ENCODE measurements around the gene RGS12. TPM values are rescaled to one million over a fixed set of nuclear protein-coding genes. Genes with fewer than 3 reads are reported as not detected.

The RGS12 gene
- total RNA-seq, 1 donor from 2014 or later, result 13.4 TPM

DNA sequence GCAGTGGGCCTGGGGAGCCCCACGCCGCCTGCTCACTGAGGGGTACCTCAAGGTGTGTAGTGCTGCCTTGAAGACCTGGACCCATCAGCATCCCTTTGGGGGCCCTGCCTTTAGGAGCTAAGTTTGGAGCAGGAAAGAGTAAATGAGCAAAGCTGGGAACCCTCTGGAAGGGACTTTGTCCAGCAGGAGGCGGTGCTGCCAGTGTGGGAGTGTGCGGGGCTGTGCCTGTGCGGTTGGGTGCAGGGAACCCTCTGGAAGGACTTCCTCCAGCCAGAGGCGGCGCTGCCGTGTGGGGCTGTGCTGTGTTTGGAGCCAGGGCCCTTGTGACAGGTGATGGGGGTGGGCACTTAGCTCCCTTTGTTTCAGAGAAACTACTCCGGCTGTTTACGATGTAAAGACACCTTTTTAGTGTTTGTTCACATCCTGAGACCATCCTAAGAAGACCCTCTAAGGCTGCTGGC is 25.8 kb downstream of the RGS12 start:
- Histone ChIP-seq H3K27ac (replicated peaks) (no peak overlapping the region), H3K4me3 (no peak overlapping the region), H3K36me3 (peaks cover 31% of the 10 kb centered on the region), H3K27me3 (ENCODE audit: low read depth) (no peaks in the 10 kb centered on the region), H3K4me1 (peaks cover 48% of the 10 kb centered on the region), H3K9me3 (replicated peaks) (no peaks in the 10 kb centered on the region)
- TF ChIP-seq CTCF (IDR thresholded peaks at IDR 0.05; ENCODE audit: borderline replicate concordance), result peak; percentile 12
- no peak for DNase-seq
- intact Hi-C loops (cut with micrococcal nuclease), result no loop called here

DNA sequence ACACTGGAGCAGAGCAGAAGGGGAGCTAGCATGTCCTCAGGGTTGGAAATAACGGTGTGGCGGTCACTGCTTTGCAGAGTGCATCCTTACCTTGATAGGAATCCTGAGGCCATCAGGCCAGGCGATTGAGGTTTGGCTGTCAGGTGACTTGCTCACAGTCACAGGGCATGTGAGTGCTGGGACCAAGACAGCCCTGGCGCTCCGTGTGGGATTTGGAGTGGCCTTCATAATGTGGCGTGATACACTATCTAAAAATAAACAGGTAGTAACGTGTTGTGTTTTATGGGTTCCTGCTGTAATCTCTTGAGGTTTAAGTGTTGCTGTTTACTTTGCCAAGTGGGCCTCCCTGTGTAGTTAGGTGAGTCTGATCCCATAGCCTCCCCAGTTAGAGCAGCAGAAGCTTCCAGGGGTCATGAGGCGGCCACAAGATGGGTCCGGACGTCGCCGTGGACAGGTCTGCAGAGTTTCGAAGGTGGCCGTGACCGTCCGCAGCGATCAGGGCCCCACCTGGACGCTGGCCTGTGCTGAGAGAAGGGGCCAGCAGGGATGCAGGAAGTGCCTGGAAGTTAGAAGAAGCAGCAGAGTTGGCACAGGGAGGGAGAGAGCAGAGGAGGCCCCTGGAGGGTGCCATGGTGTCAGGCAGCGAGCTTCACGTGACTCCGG is 27.7 kb downstream of the RGS12 start:
- intact Hi-C loops (cut with micrococcal nuclease), result no loop called here
- Histone ChIP-seq H3K4me1 (peaks cover 48% of the 10 kb centered on the region), H3K36me3 (peaks cover 31% of the 10 kb centered on the region), H3K27ac (replicated peaks) (peak overlapping the region; percentile 84), H3K4me3 (no peak overlapping the region), H3K9me3 (replicated peaks) (no peaks in the 10 kb centered on the region), H3K27me3 (ENCODE audit: low read depth) (no peaks in the 10 kb centered on the region)
- peak; percentile 37 for DNase-seq
- no peak for TF ChIP-seq CTCF (IDR thresholded peaks at IDR 0.05; ENCODE audit: borderline replicate concordance)

DNA sequence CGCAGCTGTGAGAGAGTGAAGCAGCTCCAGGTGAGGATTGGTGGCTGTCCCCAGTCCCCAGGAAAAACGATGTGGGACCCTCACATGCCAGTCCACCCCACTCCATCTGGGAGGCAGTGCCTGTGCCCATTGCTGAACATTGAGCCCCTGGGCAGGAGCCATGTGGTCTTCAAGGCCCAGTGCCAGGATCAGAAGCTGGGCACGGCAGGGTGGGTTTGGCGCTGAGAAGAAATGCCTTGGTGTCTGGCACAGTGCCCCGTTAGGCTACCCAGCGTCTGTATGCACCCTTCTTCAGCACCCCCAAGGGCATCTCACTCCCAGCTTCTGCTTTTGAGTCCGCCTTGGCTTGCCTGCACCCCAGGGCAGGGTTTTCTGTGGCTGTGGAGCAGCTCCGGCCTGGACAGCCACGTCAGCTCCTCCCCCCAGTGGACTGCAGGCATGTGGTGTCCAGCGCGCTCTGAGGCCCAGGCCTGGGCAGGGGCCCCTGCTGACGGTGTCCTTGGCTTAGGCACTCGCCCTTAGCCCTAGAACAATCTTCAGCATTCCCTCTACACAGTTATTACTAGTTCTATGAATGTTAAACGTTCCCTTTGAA is 28.6 kb downstream of the RGS12 start:
- H3K9me3 ChIP-seq (replicated peaks), result no peaks in the 10 kb centered on the region
- intact Hi-C loops (cut with micrococcal nuclease), result no loop called here
- peak; percentile 54 for DNase-seq
- H3K36me3 ChIP-seq, result peaks cover 26% of the 10 kb centered on the region
- peak overlapping the region; percentile 84 for H3K27ac ChIP-seq (replicated peaks)
- no peak for TF ChIP-seq CTCF (IDR thresholded peaks at IDR 0.05; ENCODE audit: borderline replicate concordance)
- H3K27me3 ChIP-seq (ENCODE audit: low read depth), result no peaks in the 10 kb centered on the region
- H3K4me1 ChIP-seq, result peaks cover 48% of the 10 kb centered on the region
- no peak overlapping the region for H3K4me3 ChIP-seq

DNA sequence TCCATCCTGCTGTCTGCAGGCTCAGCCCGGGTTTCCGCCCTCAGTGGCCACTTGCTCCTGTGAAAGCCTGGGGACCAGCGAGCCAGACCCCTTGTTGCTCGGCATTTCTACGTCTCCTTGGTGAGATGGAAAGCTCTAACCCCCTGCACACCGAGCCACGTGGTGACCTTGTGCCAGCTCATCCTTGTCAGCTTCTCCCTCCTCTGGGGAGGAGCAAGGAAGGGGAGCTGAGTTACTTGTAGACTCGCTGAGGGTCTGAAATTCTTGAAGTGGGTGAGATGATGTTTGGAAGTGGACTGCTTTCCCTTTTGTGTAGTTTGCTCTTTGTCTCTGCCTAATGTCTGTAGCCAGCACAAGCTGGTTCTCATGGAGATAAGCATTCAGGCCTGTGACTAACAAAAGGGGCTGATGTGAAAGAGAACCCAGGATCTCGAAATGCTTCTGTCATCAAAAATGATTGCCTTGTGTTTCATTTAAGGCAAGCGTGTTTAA is 29.3 kb downstream of the RGS12 start:
- no peaks in the 10 kb centered on the region for H3K9me3 ChIP-seq (replicated peaks)

DNA sequence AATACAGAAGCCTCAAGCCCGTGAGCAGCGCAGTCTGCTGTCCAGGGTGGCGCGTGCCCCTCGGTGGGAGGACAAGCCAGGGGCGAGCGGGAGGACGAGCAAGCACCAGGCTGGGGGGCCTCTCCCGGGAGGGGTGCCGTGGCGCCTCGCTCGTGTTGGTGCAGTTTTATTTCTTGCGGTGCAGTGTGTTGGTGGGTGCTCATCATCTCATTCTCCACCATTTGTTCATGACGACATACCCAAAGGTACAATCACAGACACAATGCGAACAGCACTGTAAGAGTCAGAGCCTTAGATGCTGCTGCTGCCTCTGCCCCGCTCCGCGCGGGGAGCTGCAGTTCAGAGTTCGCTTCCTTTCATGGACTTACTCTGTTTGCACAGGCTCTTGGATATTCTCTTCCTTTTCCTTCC is 30.3 kb downstream of the RGS12 start:
- intact Hi-C loops (cut with micrococcal nuclease), result no loop called here
- Histone ChIP-seq H3K9me3 (replicated peaks) (no peaks in the 10 kb centered on the region), H3K4me1 (peaks cover 44% of the 10 kb centered on the region), H3K27me3 (ENCODE audit: low read depth) (no peaks in the 10 kb centered on the region), H3K4me3 (no peak overlapping the region), H3K36me3 (peaks cover 9% of the 10 kb centered on the region), H3K27ac (replicated peaks) (no peak overlapping the region)
- no peak for DNase-seq
- no peak for TF ChIP-seq CTCF (IDR thresholded peaks at IDR 0.05; ENCODE audit: borderline replicate concordance)

More for the DNA sequence above, 29.3 kb downstream of the RGS12 start:
- no peaks in the 10 kb centered on the region for H3K27me3 ChIP-seq (ENCODE audit: low read depth)
- TF ChIP-seq CTCF (IDR thresholded peaks at IDR 0.05; ENCODE audit: borderline replicate concordance), result no peak
- peaks cover 48% of the 10 kb centered on the region for H3K4me1 ChIP-seq
- intact Hi-C loops (cut with micrococcal nuclease), result no loop called here
- H3K4me3 ChIP-seq, result no peak overlapping the region
- peaks cover 19% of the 10 kb centered on the region for H3K36me3 ChIP-seq
- peak overlapping the region; percentile 84 for H3K27ac ChIP-seq (replicated peaks)
- no peak for DNase-seq

Measured in left ventricle myocardium inferior (tissue), 1 donor.